CD8-positive, alpha-beta memory T cell (primary cell): ENCODE data around the gene GNAO1. TPM values are rescaled to one million over a fixed set of nuclear protein-coding genes. Genes with fewer than 3 reads are reported as not detected.

Source experiments
- CTCF ChIA-PET: fragments of 350-600 bp; sonication (Branson Sonifier 250); formaldehyde crosslinking; loops from one replicate; lab custom pipeline; 2021; ENCODE audit warnings: antibody characterized with exemption; lab: Charles Lee
- POLR2A ChIA-PET: fragments of 350-600 bp; sonication (Branson Sonifier 250); formaldehyde crosslinking; loops from one replicate; lab custom pipeline; 2021; ENCODE audit warnings: antibody characterized with exemption; lab: Charles Lee
- DNase-seq, 5 donors: peaks; one replicate each; pipeline versions ENCODE4 v3.0.0 to v3.0.0-alpha.2; 2020 to 2022; ENCODE audit warnings: mixed read lengths in 1 of 5
- H3K27ac ChIP-seq: one replicate; pipeline ENCODE4 v1.7.0; 2013; ENCODE audit warnings: low read depth, mild to moderate bottlenecking, low read length, moderate library complexity
- H3K27me3 ChIP-seq: 2 replicates; pipeline ENCODE4 v1.7.0; 2013; ENCODE audit warnings: low read length, mild to moderate bottlenecking; ENCODE audit not compliant: insufficient read depth, poor library complexity, severe bottlenecking
- H3K36me3 ChIP-seq: 2 replicates; pipeline ENCODE4 v1.7.0; 2013; ENCODE audit warnings: mild to moderate bottlenecking, low read length, moderate library complexity; ENCODE audit not compliant: insufficient read depth
- H3K4me1 ChIP-seq: 2 replicates; pipeline ENCODE4 v1.7.0; 2013; ENCODE audit warnings: mild to moderate bottlenecking, low read length, moderate library complexity; ENCODE audit not compliant: insufficient read depth
- H3K4me3 ChIP-seq: 2 replicates; pipeline ENCODE4 v1.7.0; 2013; ENCODE audit warnings: mild to moderate bottlenecking, low read length
- H3K9me3 ChIP-seq: 2 replicates; pipeline ENCODE4 v1.7.0; 2013; ENCODE audit warnings: mild to moderate bottlenecking, low read length
- H3K27ac Mint-ChIP-seq, 8 donors: one replicate each; pipeline ENCODE4 v1.8.0; 2020 to 2021; ENCODE audit warnings: mixed read lengths in 8 of 8, mild to moderate bottlenecking in 6 of 8, inconsistent platforms in 3 of 8, moderate library complexity in 3 of 8
- H3K27me3 Mint-ChIP-seq, 2 donors: one replicate each; pipeline ENCODE4 v1.8.0; 2020 to 2021; ENCODE audit warnings: mixed read lengths in 2 of 2, mild to moderate bottlenecking in 1 of 2, moderate library complexity in 1 of 2
- H3K36me3 Mint-ChIP-seq, 3 donors: one replicate each; pipeline ENCODE4 v1.8.0; 2020 to 2021; ENCODE audit warnings: mixed read lengths in 3 of 3, inconsistent platforms in 1 of 3, mild to moderate bottlenecking in 1 of 3
- H3K4me1 Mint-ChIP-seq, 3 donors: one replicate each; pipeline ENCODE4 v1.8.0; 2020 to 2021; ENCODE audit warnings: mixed read lengths in 3 of 3, inconsistent platforms in 1 of 3, mild to moderate bottlenecking in 1 of 3
- H3K4me3 Mint-ChIP-seq, 7 donors: one replicate each; pipeline ENCODE4 v1.8.0; 2020 to 2021; ENCODE audit warnings: mixed read lengths in 7 of 7, mild to moderate bottlenecking in 6 of 7, moderate library complexity in 4 of 7, inconsistent platforms in 2 of 7
- H3K9me3 Mint-ChIP-seq, 5 donors: one replicate each; pipeline ENCODE4 v1.8.0; 2020 to 2022; ENCODE audit warnings: mixed read lengths in 5 of 5, mild to moderate bottlenecking in 3 of 5, moderate library complexity in 2 of 5, inconsistent platforms in 1 of 5
- polyA plus RNA-seq: library from polyadenylated mRNA; unstranded; fragments of 300-500 nt; fragmentation: Illumina TruSeq; gene quantifications from one replicate; pipeline ENCODE4 v1.2.3, GENCODE V29; 2021
- total RNA-seq, 2 experiments: library from RNA; stranded (reverse); gene quantifications; one replicate each; pipeline ENCODE4 v1.2.3, GENCODE V29; 2021

GNAO1 gene
- total and polyA plus RNA-seq, 3 experiments from 2014 or later, result 0.86 to 2.5 (median 2.5) TPM

- H3K36me3 Mint-ChIP-seq, result peaks cover 0 to 8% (median 6%) of the 10 kb centered on the region in 3 donors
- no peaks in the 10 kb centered on the region for H3K36me3 ChIP-seq
- DNase-seq, result no peak
- H3K27ac Mint-ChIP-seq, result peak overlapping the region in 1 of 8 donors; percentile 36
- H3K4me3 Mint-ChIP-seq, result no peak overlapping the region
- no peak overlapping the region for H3K4me3 ChIP-seq
- no peak overlapping the region for H3K27ac ChIP-seq
- H3K9me3 ChIP-seq, result no peaks in the 10 kb centered on the region
- H3K27me3 ChIP-seq, result no peaks in the 10 kb centered on the region
- CTCF ChIA-PET, result no interaction called here
- H3K9me3 Mint-ChIP-seq, result no peaks in the 10 kb centered on the region
- H3K27me3 Mint-ChIP-seq, result peaks cover 8 to 25% of the 10 kb centered on the region in 2 donors
- no peaks in the 10 kb centered on the region for H3K4me1 ChIP-seq
- POLR2A ChIA-PET, result no interaction called here
- peaks cover 0 to 18% (median 2%) of the 10 kb centered on the region in 3 donors for H3K4me1 Mint-ChIP-seq
These were observed 20.9 kb downstream of the GNAO1 start for GRCh38 chr16:56212144-56212543.

GRCh38 chr16:56221995-56222394, 30.7 kb downstream of the GNAO1 start:
- no peak overlapping the region for H3K4me3 Mint-ChIP-seq
- H3K36me3 ChIP-seq, result no peaks in the 10 kb centered on the region
- no peaks in the 10 kb centered on the region for H3K27me3 ChIP-seq
- H3K4me1 Mint-ChIP-seq, result peaks cover 24 to 28% (median 25%) of the 10 kb centered on the region in 3 donors
- H3K4me1 ChIP-seq, result peaks cover 23% of the 10 kb centered on the region
- H3K9me3 Mint-ChIP-seq, result no peaks in the 10 kb centered on the region
- no peaks in the 10 kb centered on the region for H3K9me3 ChIP-seq
- H3K27ac ChIP-seq, result no peak overlapping the region
- CTCF ChIA-PET, result no interaction called here
- no peak overlapping the region for H3K27ac Mint-ChIP-seq
- POLR2A ChIA-PET, result interaction anchor here (0.7 kb wide), 1 partner anchor 22 kb away, joined by 11 read pairs; no protein-coding TSS in a partner anchor
- H3K27me3 Mint-ChIP-seq, result peaks cover 0 to 1% of the 10 kb centered on the region in 2 donors
- no peak overlapping the region for H3K4me3 ChIP-seq
- peaks cover 2 to 11% (median 8%) of the 10 kb centered on the region in 3 donors for H3K36me3 Mint-ChIP-seq
- no peak for DNase-seq

DNA sequence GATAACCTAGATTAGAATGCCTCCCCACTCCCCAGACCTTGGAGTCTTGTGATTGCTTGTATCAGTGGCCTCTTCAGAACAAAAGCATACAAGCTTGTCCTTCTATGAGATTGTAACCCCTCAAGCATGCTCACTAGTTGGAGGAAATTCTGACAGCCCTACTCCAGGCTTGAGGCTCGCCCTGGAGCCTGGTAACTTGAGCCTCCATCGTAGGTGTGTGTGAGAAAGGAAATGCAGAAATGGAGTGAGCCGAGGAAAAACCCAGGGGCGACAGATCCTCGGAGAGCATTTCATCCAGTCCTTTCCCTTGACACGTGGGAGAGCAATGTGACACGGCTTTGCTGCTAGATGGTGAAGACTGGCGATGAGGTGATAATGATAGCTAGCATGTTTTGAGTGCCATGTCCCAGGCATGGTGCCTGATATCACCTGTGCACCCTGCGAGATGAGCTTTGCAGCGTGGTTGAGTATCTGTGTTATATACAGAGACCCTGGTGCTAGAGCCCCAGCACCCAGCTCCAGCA, 31.2 kb downstream of the GNAO1 start:
- Mint-ChIP-seq H3K36me3 (peaks cover 2 to 11% (median 8%) of the 10 kb centered on the region in 3 donors), H3K4me1 (peaks cover 29 to 33% (median 30%) of the 10 kb centered on the region in 3 donors), H3K27me3 (peaks cover 0 to 1% of the 10 kb centered on the region in 2 donors), H3K27ac (peak overlapping the region in 2 of 8 donors; percentile 74 to 79), H3K4me3 (no peak overlapping the region), H3K9me3 (no peaks in the 10 kb centered on the region)
- CTCF ChIA-PET, result no interaction called here
- peaks cover 29% of the 10 kb centered on the region for H3K4me1 ChIP-seq
- no peaks in the 10 kb centered on the region for H3K27me3 ChIP-seq
- H3K4me3 ChIP-seq, result no peak overlapping the region
- POLR2A ChIA-PET, result no interaction called here
- H3K27ac ChIP-seq, result no peak overlapping the region
- H3K36me3 ChIP-seq, result no peaks in the 10 kb centered on the region
- H3K9me3 ChIP-seq, result no peaks in the 10 kb centered on the region
- no peak for DNase-seq

DNA sequence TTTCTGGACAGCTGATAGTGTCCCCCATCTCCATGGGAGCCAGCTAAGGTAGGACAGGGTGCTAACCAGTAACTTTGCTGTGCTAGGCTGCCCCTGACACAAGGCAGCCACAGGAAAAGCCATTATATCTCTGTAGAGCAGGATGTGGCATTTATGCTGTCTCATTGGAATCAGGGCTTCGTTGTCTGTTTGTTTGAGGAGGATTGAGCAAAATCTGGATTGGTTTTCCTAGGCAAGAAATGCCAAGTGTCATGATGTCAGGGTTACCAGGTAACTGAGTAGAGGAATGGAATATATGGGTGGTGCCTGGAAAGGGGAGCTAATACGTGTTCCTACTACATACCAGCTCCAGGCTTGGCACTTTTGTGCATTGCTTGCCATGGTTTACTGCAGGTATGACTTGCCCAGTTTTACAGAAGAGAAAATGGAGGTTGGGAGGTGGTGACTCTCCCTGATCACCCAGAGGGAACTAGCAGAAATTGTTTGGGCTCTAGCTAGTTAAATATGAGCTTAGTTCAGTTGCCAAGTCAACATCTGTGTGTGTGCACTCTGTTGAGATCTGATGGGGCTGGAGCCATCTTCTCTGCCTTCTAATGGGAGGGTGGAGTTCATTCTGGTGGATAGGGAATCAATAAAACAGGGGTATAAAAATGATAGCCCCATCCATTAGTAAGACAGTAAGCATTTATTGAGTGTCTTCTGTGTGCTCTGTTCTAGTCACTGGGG, 33.9 kb downstream of the GNAO1 start:
- no peaks in the 10 kb centered on the region for H3K27me3 ChIP-seq
- no peaks in the 10 kb centered on the region for H3K27me3 Mint-ChIP-seq
- CTCF ChIA-PET, result interaction anchor here (1.2 to 1.5 kb wide), 3 partner anchors 20 to 94 kb away, joined by 3 to 4 read pairs (median 3); no protein-coding TSS in a partner anchor
- peak overlapping the region in 5 of 7 donors; percentile 4 to 79 (median 26) for H3K4me3 Mint-ChIP-seq
- no peak for DNase-seq
- H3K36me3 Mint-ChIP-seq, result peaks cover 0 to 3% (median 3%) of the 10 kb centered on the region in 3 donors
- H3K4me3 ChIP-seq, result no peak overlapping the region
- H3K27ac Mint-ChIP-seq, result peak overlapping the region in 7 of 8 donors; percentile 29 to 97 (median 80)
- no peak overlapping the region for H3K27ac ChIP-seq
- H3K36me3 ChIP-seq, result no peaks in the 10 kb centered on the region
- no peaks in the 10 kb centered on the region for H3K9me3 ChIP-seq
- peaks cover 39 to 44% (median 41%) of the 10 kb centered on the region in 3 donors for H3K4me1 Mint-ChIP-seq
- POLR2A ChIA-PET, result interaction anchor here (1.0 kb wide), 1 partner anchor 42 kb away, joined by 3 read pairs; no protein-coding TSS in a partner anchor
- no peaks in the 10 kb centered on the region for H3K9me3 Mint-ChIP-seq
- H3K4me1 ChIP-seq, result peaks cover 31% of the 10 kb centered on the region

DNA sequence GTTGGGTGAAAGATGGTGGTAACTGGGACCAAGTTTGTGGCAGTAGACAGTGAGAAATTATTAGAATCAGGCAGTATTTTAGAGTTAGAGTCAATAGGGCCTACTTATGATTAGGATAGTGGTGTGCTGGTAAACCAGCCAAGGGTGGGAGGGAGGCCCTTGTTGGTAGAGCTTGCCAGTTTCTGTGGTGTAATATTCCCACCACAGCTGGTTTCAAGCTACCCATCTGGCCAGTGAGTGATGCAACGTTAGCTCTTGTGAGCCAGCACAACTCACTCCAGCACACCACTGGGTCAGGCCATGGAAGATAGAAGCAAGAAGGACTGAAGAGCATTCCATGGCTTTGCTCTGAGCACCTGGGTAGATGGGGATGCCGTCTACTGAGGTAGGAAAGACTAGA, 34.9 kb downstream of the GNAO1 start:
- H3K27me3 ChIP-seq, result no peaks in the 10 kb centered on the region
- no peak overlapping the region for H3K4me3 ChIP-seq
- Mint-ChIP-seq H3K27ac (peak overlapping the region in 7 of 8 donors; percentile 39 to 97 (median 85)), H3K4me3 (peak overlapping the region; percentile 6 to 79 (median 74)), H3K36me3 (peaks cover 0 to 4% (median 3%) of the 10 kb centered on the region in 3 donors), H3K4me1 (peaks cover 41 to 49% (median 44%) of the 10 kb centered on the region in 3 donors), H3K27me3 (no peaks in the 10 kb centered on the region), H3K9me3 (no peaks in the 10 kb centered on the region)
- H3K9me3 ChIP-seq, result no peaks in the 10 kb centered on the region
- CTCF ChIA-PET, result interaction anchor here (1.2 kb wide), 1 partner anchor 92 kb away, joined by 4 read pairs; no protein-coding TSS in a partner anchor
- no peak overlapping the region for H3K27ac ChIP-seq
- DNase-seq, result no peak
- no peaks in the 10 kb centered on the region for H3K36me3 ChIP-seq
- POLR2A ChIA-PET, result no interaction called here
- peaks cover 31% of the 10 kb centered on the region for H3K4me1 ChIP-seq

DNA sequence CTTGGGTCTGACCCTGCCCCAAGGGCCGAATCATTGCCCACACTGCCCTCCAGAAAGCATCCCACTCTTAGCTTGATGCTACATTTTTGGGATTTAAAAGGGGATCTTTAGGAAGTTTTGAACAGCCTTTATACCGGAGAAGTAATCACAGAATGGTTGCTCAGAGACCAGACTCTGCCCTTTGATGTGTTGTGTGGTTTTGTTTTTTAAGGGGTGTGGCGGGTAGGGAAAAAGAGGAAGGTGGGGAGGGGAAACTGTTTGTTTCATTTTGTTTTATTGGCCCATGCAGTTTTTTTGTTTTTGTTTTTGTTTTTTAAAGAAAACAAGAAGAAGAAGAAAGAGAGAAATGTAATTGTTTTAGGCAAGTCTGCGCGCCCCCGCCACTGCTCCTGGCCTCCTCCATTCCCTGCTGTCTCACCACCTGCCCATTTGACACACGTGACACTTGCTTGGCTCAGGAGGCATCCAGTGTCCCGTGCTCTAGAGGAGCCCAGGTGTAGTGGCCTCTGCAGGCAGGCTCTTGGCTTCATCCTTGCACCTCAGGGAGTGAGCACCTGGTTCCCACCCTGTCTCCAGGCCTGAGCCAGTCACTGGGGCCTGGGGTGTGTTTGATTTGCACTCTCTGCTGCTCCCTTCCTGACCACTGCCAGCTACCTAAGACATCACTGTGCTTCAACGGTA, 35.7 kb downstream of the GNAO1 start:
- no peaks in the 10 kb centered on the region for H3K36me3 ChIP-seq
- peak overlapping the region; percentile 7 to 97 (median 83) for H3K27ac Mint-ChIP-seq
- H3K27me3 Mint-ChIP-seq, result no peaks in the 10 kb centered on the region
- POLR2A ChIA-PET, result no interaction called here
- H3K27me3 ChIP-seq, result no peaks in the 10 kb centered on the region
- H3K9me3 ChIP-seq, result no peaks in the 10 kb centered on the region
- CTCF ChIA-PET, result no interaction called here
- H3K4me1 ChIP-seq, result peaks cover 31% of the 10 kb centered on the region
- peaks cover 0 to 6% (median 0%) of the 10 kb centered on the region in 3 donors for H3K36me3 Mint-ChIP-seq
- peak overlapping the region; percentile 46 to 79 (median 74) for H3K4me3 Mint-ChIP-seq
- no peaks in the 10 kb centered on the region for H3K9me3 Mint-ChIP-seq
- H3K27ac ChIP-seq, result no peak overlapping the region
- peaks cover 41 to 52% (median 44%) of the 10 kb centered on the region in 3 donors for H3K4me1 Mint-ChIP-seq
- peak in 1 of 5 donors; percentile 31 for DNase-seq
- no peak overlapping the region for H3K4me3 ChIP-seq

- Mint-ChIP-seq H3K27ac (peak overlapping the region in 4 of 8 donors; percentile 53 to 77 (median 72)), H3K4me1 (peaks cover 41 to 52% (median 44%) of the 10 kb centered on the region in 3 donors), H3K27me3 (no peaks in the 10 kb centered on the region), H3K9me3 (no peaks in the 10 kb centered on the region), H3K4me3 (peak overlapping the region in 4 of 7 donors; percentile 43 to 71 (median 62)), H3K36me3 (peaks cover 0 to 6% (median 0%) of the 10 kb centered on the region in 3 donors)
- ChIA-PET CTCF (interaction anchor here (1.5 kb wide), 1 partner anchor 25 kb away, joined by 5 read pairs; no protein-coding TSS in a partner anchor), POLR2A (no interaction called here)
- Histone ChIP-seq H3K4me3 (no peak overlapping the region), H3K27ac (no peak overlapping the region), H3K27me3 (no peaks in the 10 kb centered on the region), H3K9me3 (no peaks in the 10 kb centered on the region), H3K36me3 (no peaks in the 10 kb centered on the region), H3K4me1 (peaks cover 31% of the 10 kb centered on the region)
- no peak for DNase-seq
These were observed 36.6 kb downstream of the GNAO1 start for GRCh38 chr16:56227936-56228335.
